Lower lobe of right lung (tissue), 2 donors: ENCODE measurements around the gene FAM174C. TPM values are rescaled to one million over a fixed set of nuclear protein-coding genes. Genes with fewer than 3 reads are reported as not detected.

Source experiments
- ATAC-seq, 2 donors: fragments of 200-7000 bp; cut with Tn5 transposase; one replicate each; pipeline ENCODE4 v1.9.1; 2020 to 2022; ENCODE audit warnings: mild to moderate bottlenecking in 2 of 2, moderate library complexity in 2 of 2
- DNase-seq: peaks from one replicate; pipeline ENCODE4 v3.0.0-alpha.2; 2020
- H3K27ac ChIP-seq: fragments of 200-600 bp; one replicate; pipeline ENCODE4 v1.8.0; 2022
- H3K27me3 ChIP-seq: fragments of 200-600 bp; one replicate; pipeline ENCODE4 v1.8.0; 2022; ENCODE audit warnings: low read depth
- H3K36me3 ChIP-seq: fragments of 200-600 bp; one replicate; pipeline ENCODE4 v1.8.0; 2022; ENCODE audit warnings: mild to moderate bottlenecking
- H3K4me1 ChIP-seq: fragments of 200-600 bp; one replicate; pipeline ENCODE4 v1.8.0; 2022
- H3K4me3 ChIP-seq: fragments of 200-600 bp; one replicate; pipeline ENCODE4 v1.8.0; 2022; ENCODE audit warnings: mild to moderate bottlenecking
- H3K9me3 ChIP-seq: fragments of 200-600 bp; one replicate; pipeline ENCODE4 v1.8.0; 2022
- CTCF ChIP-seq: fragments of 200-600 bp; IDR thresholded peaks from one replicate; pipeline ENCODE4 v1.8.0; 2022; ENCODE audit warnings: antibody characterized with exemption, mild to moderate bottlenecking
- intact Hi-C: fragments of 100-400 bp; cut with DNase I; formaldehyde crosslinking; loops from one replicate; pipeline ENCODE4 v1.11.0; 2022
- total RNA-seq: library from RNA; stranded (reverse); fragmentation: NEBNext Ultra II Directional; extraction: Animal tissue kit (Norgen Biotek cat#: 25700); gene quantifications from one replicate; pipeline ENCODE4 v1.2.1, GENCODE V29; 2021
- donor health status: DM: no; HTN: yes; CAD: no; lungs with severe emphysema.

Gene FAM174C
- total RNA-seq, 1 donor from 2014 or later, result 43.5 TPM

- TF ChIP-seq CTCF, result no peak
- DNase-seq (no peak), ATAC-seq (no peak)
- no peaks in the 10 kb centered on the region for H3K36me3 ChIP-seq
- H3K4me1 ChIP-seq, result no peaks in the 10 kb centered on the region
- H3K9me3 ChIP-seq, result no peaks in the 10 kb centered on the region
- peaks cover 38% of the 10 kb centered on the region for H3K27me3 ChIP-seq
- intact Hi-C loops, result no loop called here
- H3K4me3 ChIP-seq, result no peak overlapping the region
- no peak overlapping the region for H3K27ac ChIP-seq
Observed at GRCh38 chr19:1307755-1308303, 32.5 kb downstream of the FAM174C start.

- Histone ChIP-seq H3K27me3 (peaks cover 46% of the 10 kb centered on the region), H3K4me1 (no peaks in the 10 kb centered on the region), H3K27ac (no peak overlapping the region), H3K36me3 (no peaks in the 10 kb centered on the region), H3K9me3 (no peaks in the 10 kb centered on the region), H3K4me3 (no peak overlapping the region)
- ATAC-seq (no peak), DNase-seq (no peak)
- intact Hi-C loops, result no loop called here
- TF ChIP-seq CTCF, result no peak
Observed at GRCh38 chr19:1308718-1309117, 33.4 kb downstream of the FAM174C start.

GRCh38 chr19:1309977-1310852 is 34.9 kb downstream of the FAM174C start:
- DNase-seq (no peak), ATAC-seq (no peak)
- TF ChIP-seq CTCF, result no peak
- no peaks in the 10 kb centered on the region for H3K36me3 ChIP-seq
- peaks cover 60% of the 10 kb centered on the region for H3K27me3 ChIP-seq
- no peak overlapping the region for H3K27ac ChIP-seq
- no peak overlapping the region for H3K4me3 ChIP-seq
- no peaks in the 10 kb centered on the region for H3K9me3 ChIP-seq
- no peaks in the 10 kb centered on the region for H3K4me1 ChIP-seq
- intact Hi-C loops, result no loop called here

- Histone ChIP-seq H3K27me3 (peaks cover 66% of the 10 kb centered on the region), H3K9me3 (no peaks in the 10 kb centered on the region), H3K4me3 (no peak overlapping the region), H3K36me3 (no peaks in the 10 kb centered on the region), H3K27ac (no peak overlapping the region), H3K4me1 (peaks cover 5% of the 10 kb centered on the region)
- no peak for DNase-seq
- intact Hi-C loops, result no loop called here
- no peak for ATAC-seq
- TF ChIP-seq CTCF, result no peak
Observed at GRCh38 chr19:1310853-1311180, 35.5 kb downstream of the FAM174C start.

GRCh38 chr19:1311543-1312091 is 36.3 kb downstream of the FAM174C start:
- peaks cover 74% of the 10 kb centered on the region for H3K27me3 ChIP-seq
- DNase-seq, result no peak
- H3K4me3 ChIP-seq, result no peak overlapping the region
- H3K27ac ChIP-seq, result no peak overlapping the region
- no peak for ATAC-seq
- no peaks in the 10 kb centered on the region for H3K9me3 ChIP-seq
- intact Hi-C loops, result no loop called here
- no peaks in the 10 kb centered on the region for H3K36me3 ChIP-seq
- no peak for TF ChIP-seq CTCF
- peaks cover 9% of the 10 kb centered on the region for H3K4me1 ChIP-seq
